Measurements from ENCODE around the gene DEFB110. TPM values are rescaled to one million over a fixed set of nuclear protein-coding genes. Genes with fewer than 3 reads are reported as not detected.

The DEFB110 gene
- total RNA-seq, 2 donors from 2014 or later, result not detected

- H3K36me3 ChIP-seq (ENCODE audit: control insufficient read depth, insufficient read depth, low read length), result no peaks in the 10 kb centered on the region
- H3K4me3 Mint-ChIP-seq, result no peak overlapping the region
- H3K27ac Mint-ChIP-seq, result no peak overlapping the region
- H3K9me3 ChIP-seq (ENCODE audit: control insufficient read depth, low read length), result no peaks in the 10 kb centered on the region
- no peaks in the 10 kb centered on the region for H3K4me1 Mint-ChIP-seq
- H3K36me3 Mint-ChIP-seq (ENCODE audit: low read depth), result no peaks in the 10 kb centered on the region
- H3K4me3 ChIP-seq (ENCODE audit: low read length), result no peak overlapping the region
- 94 to 100% methylated on average over 1 of the region's 1 CpG for whole genome bisulfite sequencing, 2 experiments (ENCODE audit: insufficient coverage in 1 of 2, insufficient read length in 1 of 2)
- H3K27me3 Mint-ChIP-seq (ENCODE audit: insufficient read depth), result no peaks in the 10 kb centered on the region
- no peak overlapping the region for H3K9ac ChIP-seq (ENCODE audit: extremely low read depth, low read length, poor library complexity, severe bottlenecking)
- no peak for DNase-seq
- H3K9me3 Mint-ChIP-seq, result no peaks in the 10 kb centered on the region
- no peaks in the 10 kb centered on the region for H3K27me3 ChIP-seq (ENCODE audit: control insufficient read depth, insufficient read depth, low read length, poor library complexity, severe bottlenecking)
- no peak for TF ChIP-seq CTCF (conservative IDR thresholded peaks at IDR 0.05)
- no peaks in the 10 kb centered on the region for H3K4me1 ChIP-seq (ENCODE audit: control insufficient read depth, insufficient read depth, low read length)
- H3K27ac ChIP-seq (ENCODE audit: low read depth, low read length), result no peak overlapping the region
Measured at GRCh38 chr6:50056242-50056641, 34.4 kb upstream of the DEFB110 start.

- no peak for TF ChIP-seq CTCF (conservative IDR thresholded peaks at IDR 0.05)
- Mint-ChIP-seq H3K4me3 (no peak within 1 kb of the TSS), H3K27me3 (ENCODE audit: insufficient read depth) (no peaks in the 10 kb centered on the region), H3K36me3 (ENCODE audit: low read depth) (no peaks in the 10 kb centered on the region), H3K27ac (no peak within 1 kb of the TSS), H3K9me3 (no peaks in the 10 kb centered on the region), H3K4me1 (no peaks in the 10 kb centered on the region)
- Histone ChIP-seq H3K9me3 (ENCODE audit: control insufficient read depth, low read length) (no peaks in the 10 kb centered on the region), H3K4me3 (ENCODE audit: low read length) (no peak within 1 kb of the TSS), H3K9ac (ENCODE audit: extremely low read depth, low read length, poor library complexity, severe bottlenecking) (no peak within 1 kb of the TSS), H3K4me1 (ENCODE audit: control insufficient read depth, insufficient read depth, low read length) (no peaks in the 10 kb centered on the region), H3K27ac (ENCODE audit: low read depth, low read length) (no peak within 1 kb of the TSS), H3K36me3 (ENCODE audit: control insufficient read depth, insufficient read depth, low read length) (no peaks in the 10 kb centered on the region), H3K27me3 (ENCODE audit: control insufficient read depth, insufficient read depth, low read length, poor library complexity, severe bottlenecking) (no peaks in the 10 kb centered on the region)
- no peak for DNase-seq
- 80 to 86% methylated on average over 1 of the region's 1 CpG for WGBS, 2 experiments (ENCODE audit: insufficient coverage in 1 of 2, insufficient read length in 1 of 2)
Measured at GRCh38 chr6:50049829-50050228, 28.0 kb upstream of the DEFB110 start, which contains the start of gene DEFB112. TSS of gene DEFB112 (minus strand) at chr6:50049929. CDS start at chr6:50049869, 60 bp downstream.

- H3K4me1 Mint-ChIP-seq, result no peaks in the 10 kb centered on the region
- H3K4me3 Mint-ChIP-seq, result no peak overlapping the region
- Histone ChIP-seq H3K4me1 (ENCODE audit: control insufficient read depth, insufficient read depth, low read length) (no peaks in the 10 kb centered on the region), H3K9me3 (ENCODE audit: control insufficient read depth, low read length) (no peaks in the 10 kb centered on the region), H3K27me3 (ENCODE audit: control insufficient read depth, insufficient read depth, low read length, poor library complexity, severe bottlenecking) (no peaks in the 10 kb centered on the region), H3K36me3 (ENCODE audit: control insufficient read depth, insufficient read depth, low read length) (no peaks in the 10 kb centered on the region), H3K4me3 (ENCODE audit: low read length) (no peak overlapping the region), H3K27ac (ENCODE audit: low read depth, low read length) (no peak overlapping the region), H3K9ac (ENCODE audit: extremely low read depth, low read length, poor library complexity, severe bottlenecking) (no peak overlapping the region)
- no peak for DNase-seq
- TF ChIP-seq CTCF (conservative IDR thresholded peaks at IDR 0.05), result no peak
- whole genome bisulfite sequencing, 2 experiments (ENCODE audit: insufficient coverage in 1 of 2, insufficient read length in 1 of 2), result 89% methylated on average over 3 of the region's 3 CpGs; no CpG with 5 or more reads in 1 of the 2 experiments
- H3K27ac Mint-ChIP-seq, result no peak overlapping the region
- no peaks in the 10 kb centered on the region for H3K27me3 Mint-ChIP-seq (ENCODE audit: insufficient read depth)
- no peaks in the 10 kb centered on the region for H3K9me3 Mint-ChIP-seq
- H3K36me3 Mint-ChIP-seq (ENCODE audit: low read depth), result no peaks in the 10 kb centered on the region
Measured at GRCh38 chr6:50047026-50047425, 25.2 kb upstream of the DEFB110 start.

Measured in endodermal cell (in vitro differentiated cells).